Activated CD8-positive, alpha-beta memory T cell treated with anti-CD3 and anti-CD28 coated beads for 48 hours (primary cell): Measurements from ENCODE around the gene SKA2.
"Not testable (repeated sequence)": the region's sequence is repeated elsewhere in the genome, so short reads cannot be mapped to it uniquely, and the experiment has no call there.

Experiments used
- DNase-seq, 3 experiments: peaks; one replicate each; pipeline ENCODE4 v3.0.0-alpha.2; 2020; ENCODE audit warnings: low read depth in 2 of 3, low spot score in 2 of 3

SKA2 gene, protein sequence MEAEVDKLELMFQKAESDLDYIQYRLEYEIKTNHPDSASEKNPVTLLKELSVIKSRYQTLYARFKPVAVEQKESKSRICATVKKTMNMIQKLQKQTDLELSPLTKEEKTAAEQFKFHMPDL

GRCh38 chr17:59154721-59155438 lies at the start of gene SKA2:
Gene SKA2, minus strand, starts transcription at chr17:59155186. Its CDS starts 23 bp downstream, at chr17:59155163.
- peak; percentile 74 to 94 (median 84) for DNase-seq

DNA sequence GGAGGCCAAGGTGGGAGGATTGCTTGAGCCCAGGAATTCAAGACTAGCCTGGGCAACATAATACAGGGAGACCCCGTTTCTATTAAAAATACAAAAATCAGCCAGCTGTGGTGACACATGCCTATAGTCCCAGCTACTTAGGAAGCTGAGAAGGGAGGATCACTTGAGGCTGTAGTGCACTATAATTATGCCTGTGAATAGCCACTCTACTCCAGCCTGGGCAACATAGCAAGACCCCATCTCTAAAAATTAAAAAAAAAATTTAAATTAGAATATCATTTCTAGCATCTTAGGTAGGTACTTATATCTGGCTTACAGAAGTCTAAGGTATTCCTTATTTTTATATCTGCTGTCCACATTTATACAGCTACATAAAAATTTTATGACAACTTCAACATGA lies 47.3 kb upstream of the SKA2 start:
- DNase-seq: no peak

DNA sequence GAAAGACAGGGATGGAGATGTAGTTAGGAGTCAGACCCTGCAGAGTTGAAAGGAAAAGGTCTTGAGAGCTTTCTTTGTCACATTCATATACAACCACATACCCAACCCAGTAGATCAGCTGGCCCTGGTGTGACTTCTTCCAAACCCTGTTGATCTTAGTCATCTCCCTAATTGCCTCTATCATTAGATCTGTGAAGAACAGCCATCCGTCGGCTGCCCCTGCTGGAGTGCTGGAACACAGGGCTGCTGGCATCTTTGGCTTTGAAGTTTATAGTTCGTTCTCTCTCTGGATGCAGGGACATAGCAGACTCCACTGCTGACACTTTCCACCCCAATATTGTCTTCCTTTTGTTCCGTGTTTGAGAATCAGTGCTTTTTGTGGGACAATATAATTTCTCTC lies 44.4 kb upstream of the SKA2 start:
- DNase-seq: no peak

- DNase-seq: no peak
Measured at GRCh38 chr17:59193336-59193862, 38.4 kb upstream of the SKA2 start.

GRCh38 chr17:59190806-59191205 lies 35.8 kb upstream of the SKA2 start:
- DNase-seq: no peak

DNA sequence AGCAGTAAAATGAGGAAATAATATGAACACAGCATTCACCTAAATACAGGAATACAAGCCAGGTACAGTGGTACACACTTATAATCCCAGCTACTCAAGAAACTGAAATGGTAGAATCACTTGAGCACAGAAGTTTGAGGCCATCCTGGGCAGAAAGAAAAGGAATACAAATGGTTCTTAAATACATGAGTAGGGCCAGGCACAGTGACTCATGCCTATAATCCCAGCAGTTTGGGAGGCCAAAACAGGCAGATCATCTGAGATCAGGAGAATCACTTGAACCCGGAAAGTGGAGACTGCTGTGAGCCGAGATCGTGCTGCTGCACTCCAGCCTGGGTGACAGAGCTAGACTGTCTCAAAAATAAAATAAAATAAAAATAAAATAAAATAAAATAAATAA lies 31.9 kb upstream of the SKA2 start:
- DNase-seq: no peak

DNA sequence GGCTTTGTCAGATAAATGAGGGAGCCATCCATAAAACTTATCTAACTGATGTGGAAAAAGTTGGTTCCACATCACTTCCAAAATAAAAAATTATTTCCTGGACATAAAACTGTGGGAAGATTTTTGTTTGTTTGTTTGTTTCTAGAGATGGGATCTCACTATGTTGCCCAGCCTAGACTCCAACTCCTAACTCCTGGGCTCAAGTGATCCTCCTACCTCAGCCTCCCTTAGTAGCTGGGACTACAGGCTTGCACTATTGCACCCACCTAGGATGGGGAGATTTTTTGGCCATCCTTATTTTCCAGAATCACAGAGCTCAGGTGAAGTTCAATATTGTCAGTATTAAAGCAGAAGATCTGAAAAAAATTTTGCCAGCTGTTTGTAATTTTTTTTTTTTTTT lies 31.0 kb upstream of the SKA2 start:
- no peak for DNase-seq

DNA sequence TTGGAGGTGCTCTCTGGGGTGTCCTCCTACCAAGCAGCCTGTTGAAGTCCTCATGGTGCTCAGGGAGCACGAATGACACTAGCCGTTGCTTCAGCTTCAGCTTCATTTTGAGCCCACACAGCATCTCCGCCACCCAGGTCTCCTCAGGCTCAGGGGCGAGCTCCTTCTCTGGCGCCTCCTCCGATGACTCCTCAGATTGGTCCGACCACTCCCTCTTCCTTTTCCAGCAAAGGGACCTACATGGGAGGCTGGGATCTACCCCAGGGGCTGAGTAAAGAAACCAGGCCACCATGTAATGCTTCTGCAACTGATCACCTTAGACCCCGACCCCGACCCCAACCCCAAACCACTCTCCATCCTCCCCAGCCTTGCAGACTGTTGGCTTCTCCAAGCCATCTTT lies 26.5 kb upstream of the SKA2 start:
- DNase-seq: no peak

- no peak for DNase-seq
Measured at GRCh38 chr17:59180626-59181025, 25.6 kb upstream of the SKA2 start.

DNA sequence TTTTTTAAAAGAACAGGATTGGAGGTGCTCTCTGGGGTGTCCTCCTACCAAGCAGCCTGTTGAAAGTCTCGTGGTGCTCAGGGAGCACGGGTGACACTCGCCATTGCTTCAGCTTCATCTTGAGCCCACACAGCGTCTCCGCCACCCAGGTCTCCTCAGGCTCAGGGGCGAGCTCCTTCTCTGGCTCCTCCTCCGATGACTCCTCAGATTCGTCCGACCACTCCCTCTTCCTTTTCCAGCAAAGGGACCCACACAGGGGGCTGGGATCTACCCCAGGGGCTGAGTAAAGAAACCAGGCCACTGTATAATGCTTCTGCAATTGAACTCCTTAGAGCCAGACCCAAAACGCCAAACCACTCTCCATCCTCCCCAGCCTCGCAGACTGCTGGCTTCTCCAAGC lies 24.6 kb upstream of the SKA2 start:
- not testable (repeated sequence) for DNase-seq

DNA sequence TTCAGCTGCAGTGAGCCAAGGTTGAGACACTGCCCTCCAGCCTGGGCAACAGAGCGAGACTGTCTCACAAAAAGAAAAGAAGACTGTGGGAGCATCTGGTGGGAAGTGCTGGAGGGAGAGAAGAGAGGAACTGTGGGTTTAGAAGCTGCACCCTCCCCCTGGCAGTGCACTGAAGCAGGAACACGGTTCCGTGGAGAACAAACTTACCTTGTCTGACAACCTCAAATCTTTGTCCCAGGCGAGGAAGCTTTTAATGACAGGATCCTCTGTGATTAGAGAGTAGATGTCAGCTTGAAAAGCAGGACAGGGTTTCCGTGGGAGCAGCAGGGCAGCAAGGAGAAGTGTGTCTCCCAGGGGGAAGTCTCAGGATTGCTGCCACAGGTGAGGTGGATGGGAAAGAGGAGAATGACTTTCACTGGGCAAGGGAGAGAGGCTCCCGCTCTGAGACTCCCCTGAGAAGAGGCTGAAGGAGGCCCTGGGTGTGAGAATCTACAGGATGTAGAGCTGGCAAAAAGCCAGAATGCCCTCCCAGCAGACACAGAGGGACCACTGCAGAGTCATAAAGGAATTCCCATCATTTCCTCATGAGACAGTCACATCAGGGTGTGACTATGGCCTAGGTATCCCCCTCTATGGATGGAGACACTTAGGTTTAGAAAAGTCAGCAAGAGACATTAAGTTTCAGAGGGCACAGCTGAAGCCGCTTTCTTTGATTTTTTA lies 23.4 kb upstream of the SKA2 start:
- no peak for DNase-seq

- no peak for DNase-seq
Measured at GRCh38 chr17:59175076-59175475, 20.1 kb upstream of the SKA2 start.

- no peak for DNase-seq
Measured at GRCh38 chr17:59174671-59175070, 19.7 kb upstream of the SKA2 start.

GRCh38 chr17:59172436-59173004 lies 17.5 kb upstream of the SKA2 start:
- DNase-seq: no peak

DNA sequence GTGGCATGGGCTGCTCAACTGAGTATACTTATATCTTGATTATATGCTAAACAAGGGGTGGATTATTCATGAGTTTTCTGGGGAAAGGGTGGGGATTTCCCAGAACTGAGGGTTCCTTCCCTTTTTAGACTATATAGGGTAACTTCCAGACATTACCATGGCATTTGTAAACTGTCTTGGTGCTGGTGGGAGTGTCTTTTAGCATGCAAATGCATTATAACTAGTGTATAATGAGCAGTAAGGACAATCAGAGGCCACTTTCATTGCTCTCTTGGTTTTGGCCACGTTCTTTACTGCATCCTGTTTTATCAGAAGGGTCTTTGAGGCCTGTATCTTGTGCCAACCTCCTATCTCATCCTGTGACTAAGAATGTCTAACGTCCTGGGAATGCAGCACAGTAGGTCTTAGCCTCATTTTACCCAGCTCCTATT lies 12.6 kb upstream of the SKA2 start:
- no peak for DNase-seq

- DNase-seq: no peak
Measured at GRCh38 chr17:59165933-59166342, 11.0 kb upstream of the SKA2 start.

DNA sequence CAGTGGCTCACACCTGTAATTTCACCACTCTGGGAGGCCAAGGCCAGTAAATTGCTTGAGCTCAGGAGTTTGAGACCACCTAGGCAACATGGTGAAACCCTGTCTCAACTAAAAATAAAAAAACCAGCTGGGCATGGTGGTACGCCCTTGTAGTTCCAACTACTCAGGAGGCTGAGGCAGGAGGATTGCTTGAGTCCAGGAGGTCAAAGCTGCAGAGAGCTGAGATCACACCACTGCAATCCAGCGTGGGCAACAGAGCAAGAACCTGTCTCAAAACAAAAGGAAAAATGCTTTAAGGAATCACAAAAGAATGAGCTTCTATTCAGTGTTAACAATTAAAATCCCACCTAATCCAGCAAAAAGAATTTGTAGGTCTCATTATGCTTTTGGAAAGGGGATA lies 6.5 kb upstream of the SKA2 start:
- DNase-seq: no peak

DNA sequence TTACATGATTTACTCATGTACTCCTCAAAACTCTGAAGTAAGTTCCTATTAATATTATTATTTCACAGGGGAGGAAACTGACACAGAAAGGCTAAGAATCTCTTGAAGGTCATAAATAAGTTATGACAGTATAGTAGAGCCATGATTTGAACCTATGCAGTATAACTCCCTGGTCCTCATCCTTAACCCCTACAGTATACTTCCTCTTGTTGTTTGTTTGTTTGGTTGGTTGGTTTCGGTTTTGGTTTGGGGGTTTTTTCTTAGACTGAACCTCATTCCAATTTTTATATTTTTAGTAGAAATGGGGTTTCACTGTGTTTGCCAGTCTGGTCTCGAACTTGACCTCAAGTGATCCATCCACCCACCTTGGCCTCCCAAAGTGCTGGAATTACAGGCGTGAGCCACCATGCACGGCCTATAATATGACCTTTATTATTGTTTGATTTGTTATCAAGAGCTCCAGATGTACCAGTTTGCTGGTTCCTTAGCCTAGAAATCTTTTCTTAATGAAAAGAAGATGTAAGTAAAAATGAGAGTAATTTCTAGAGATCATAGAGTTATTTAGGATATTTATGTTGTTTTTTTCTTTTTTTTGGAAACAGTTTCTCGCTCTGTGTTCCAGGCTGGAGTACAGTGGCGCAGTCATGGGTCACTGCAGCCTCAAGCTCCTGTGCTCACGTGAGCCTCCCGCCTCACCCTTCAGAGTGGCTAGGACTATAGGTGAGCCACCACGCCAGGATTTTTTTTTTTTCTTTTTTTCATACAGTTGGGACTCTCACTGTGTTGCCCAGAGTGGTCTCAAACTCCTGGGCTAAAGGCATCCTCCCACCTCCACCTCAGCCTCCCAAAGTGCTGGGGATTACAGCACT lies 5.4 kb upstream of the SKA2 start:
- DNase-seq: no peak

DNA sequence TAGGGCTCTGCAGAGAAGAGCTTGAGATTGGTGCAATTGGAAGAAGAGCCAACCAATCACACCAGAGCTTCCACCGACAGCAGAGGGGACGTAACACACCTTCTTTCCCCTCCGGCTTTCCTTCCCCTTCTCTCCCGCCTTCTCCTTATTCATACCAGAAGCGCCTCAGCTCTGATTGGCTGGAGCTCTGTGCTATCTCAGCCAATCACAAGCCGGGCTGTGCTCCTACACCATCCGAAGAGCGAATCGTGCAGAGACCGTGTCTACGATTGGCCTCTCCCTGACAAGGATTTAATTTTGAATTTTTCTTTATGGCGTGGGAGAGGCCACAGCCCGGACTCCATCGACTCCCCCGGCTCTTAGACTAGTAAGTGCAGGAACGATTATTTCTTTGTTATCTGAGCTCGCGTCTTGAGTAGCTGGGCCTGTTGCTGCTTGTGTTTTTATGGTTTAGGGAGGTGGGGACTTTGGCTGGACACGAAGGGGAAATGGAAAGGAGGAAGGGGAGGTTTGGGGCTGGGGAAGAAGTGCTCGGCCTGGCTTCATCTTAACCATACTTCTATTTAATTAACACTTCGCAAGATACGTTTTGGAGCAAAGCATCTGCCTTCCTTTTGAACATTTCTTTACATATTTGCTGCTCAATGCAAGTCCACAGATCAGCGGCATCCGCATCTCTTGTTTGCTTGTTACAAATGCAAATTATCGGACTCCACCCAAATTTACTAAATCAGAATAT lies 622 bp upstream of the SKA2 start, which contains the start of gene PRR11:
Gene PRR11, plus strand, starts transcription at position 308 of the 739 bp plus-strand sequence. CDS start 14,007 bp downstream, outside the sequence.
- peak; percentile 47 to 81 (median 79) for DNase-seq

DNA sequence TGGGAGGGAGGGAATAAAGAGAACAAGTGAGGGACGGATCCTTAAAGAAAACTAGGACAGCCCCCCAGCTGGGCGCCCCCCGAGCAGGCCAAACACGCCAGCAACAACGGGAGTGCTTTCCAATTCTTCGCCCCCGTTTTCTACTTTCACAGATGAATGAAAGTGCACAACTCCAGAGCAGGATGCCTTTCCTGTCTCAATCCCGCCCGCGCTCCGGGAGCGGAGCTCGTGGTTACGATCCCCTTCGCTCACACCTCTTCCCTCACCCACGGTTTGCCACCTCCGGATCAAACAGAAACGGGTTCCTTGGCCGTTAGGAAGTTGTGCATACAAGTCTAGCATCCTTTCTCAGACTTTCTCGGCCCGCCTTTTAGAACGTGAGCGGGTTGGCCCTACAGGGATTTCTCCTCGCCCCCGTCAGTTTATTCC lies 680 bp downstream of the SKA2 start:
- peak in 2 of 3 experiments; percentile 10 to 15 for DNase-seq
